ENCODE results near the gene RHEB. TPM values are rescaled to one million over a fixed set of nuclear protein-coding genes. Genes with fewer than 3 reads are reported as not detected.
A peak's percentile ranks its signal among the peaks of the same experiment; 100 is the strongest.

Gene RHEB
- total and polyA plus RNA-seq, 2 experiments from 2014 or later, result 101 to 239 TPM

GRCh38 chr7:151433721-151434400 lies 85.8 kb downstream of the RHEB start (continued):
- TF ChIP-seq CTCF (conservative IDR thresholded peaks at IDR 0.05; ENCODE audit: low read depth in 2 of 2) (no peak), EZH2 (IDR thresholded peaks at IDR 0.05; ENCODE audit: low read depth, unreplicated experiment) (no peak), ETS1 (IDR thresholded peaks at IDR 0.05) (no peak), NANOG (IDR thresholded peaks at IDR 0.05; ENCODE audit: borderline replicate concordance) (no peak), CREB1 (CRISPR knock-in tag; IDR thresholded peaks at IDR 0.05; ENCODE audit: low read depth) (no peak), ZNF114 (CRISPR knock-in tag; IDR thresholded peaks at IDR 0.05) (no peak), EZH2phosphoT487 (IDR thresholded peaks at IDR 0.05; ENCODE audit: unreplicated experiment) (no peak)

- Mint-ChIP-seq H3K4me1 (peaks cover 34% of the 10 kb centered on the region), H3K27me3 (ENCODE audit: insufficient read depth, low read depth, poor library complexity) (peaks cover 12% of the 10 kb centered on the region), H3K4me3 (no peak overlapping the region), H3K27ac (no peak overlapping the region), H3K36me3 (ENCODE audit: low read depth) (no peaks in the 10 kb centered on the region), H3K9me3 (no peaks in the 10 kb centered on the region)
- Histone ChIP-seq H3K79me2 (replicated peaks; ENCODE audit: insufficient read depth) (no peaks in the 10 kb centered on the region), H3K4me1 (ENCODE audit: insufficient read depth) (peaks cover 24% of the 10 kb centered on the region), H4K20me1 (replicated peaks; ENCODE audit: insufficient read depth) (no peaks in the 10 kb centered on the region), H2AFZ (no peak overlapping the region), H3K4me2 (no peak overlapping the region), H3K27me3 (ENCODE audit: insufficient read depth) (no peaks in the 10 kb centered on the region), H3K9me2 (ENCODE audit: insufficient read depth) (no peaks in the 10 kb centered on the region), H3F3A (replicated peaks; ENCODE audit: low read depth) (no peaks in the 10 kb centered on the region), H3K27ac (ENCODE audit: low read depth) (no peak overlapping the region), H3K4me3 (no peak overlapping the region), H3K36me3 (ENCODE audit: insufficient read depth) (no peaks in the 10 kb centered on the region; the same call in 1 of the 2 replicates)
- DNase-seq (ENCODE audit: low spot score) (peak; percentile 56), ATAC-seq (peak; percentile 52)
- TF ChIP-seq EZH2phosphoT487 (IDR thresholded peaks at IDR 0.05; ENCODE audit: unreplicated experiment) (no peak), CTCF (conservative IDR thresholded peaks at IDR 0.05; ENCODE audit: low read depth in 2 of 2) (peak; percentile 11 to 36; a peak in 2 of 4 replicates)
These were observed 86.8 kb downstream of the RHEB start for GRCh38 chr7:151432658-151433521.

Data from GM23338 (cell line).